Gastroesophageal sphincter (tissue), 3 donors: ENCODE measurements around the gene PHF23.

ENCODE experiments used
- CTCF ChIP-seq, 4 experiments: fragments of 200-600 bp in 2 of 4; fragments of 450-650 bp in 2 of 4; sonication (generic) in 1 of 4; IDR thresholded peaks; one replicate each; pipeline ENCODE4 v1.5.1; 2017 to 2019; ENCODE audit warnings: antibody characterized with exemption in 4 of 4, mild to moderate bottlenecking in 2 of 4, moderate library complexity in 2 of 4
- EP300 ChIP-seq: sonication (generic); formaldehyde crosslinking; IDR thresholded peaks from one replicate; pipeline ENCODE4 v1.6.1; 2017; ENCODE audit warnings: antibody characterized with exemption, mild to moderate bottlenecking
- POLR2A ChIP-seq, 2 donors: fragments of 450-650 bp; IDR thresholded peaks; one replicate each; pipeline ENCODE4 v1.6.1; 2017; ENCODE audit warnings: antibody characterized with exemption in 2 of 2, mild to moderate bottlenecking in 2 of 2, moderate library complexity in 1 of 2
- POLR2AphosphoS5 ChIP-seq: sonication (generic); formaldehyde crosslinking; IDR thresholded peaks from one replicate; pipeline ENCODE4 v1.6.1; 2017; ENCODE audit warnings: antibody characterized with exemption

- TF ChIP-seq CTCF (IDR thresholded peaks at IDR 0.05): no peak
- no peak for TF ChIP-seq POLR2A (IDR thresholded peaks at IDR 0.05)
- TF ChIP-seq POLR2AphosphoS5: no peak
- no peak for TF ChIP-seq EP300
Observed at GRCh38 chr17:7266784-7267183, 27.5 kb upstream of the PHF23 start.
